Psoas muscle (tissue), 8 donors: Measurements from ENCODE around the gene SNRPB. TPM values are rescaled to one million over a fixed set of nuclear protein-coding genes. Genes with fewer than 3 reads are reported as not detected.

Experiments used
- ATAC-seq, 4 donors: fragments of 200-7000 bp; cut with Tn5 transposase; one replicate each; pipeline ENCODE4 v1.9.1; 2020; ENCODE audit warnings: moderate library complexity in 3 of 4, mild to moderate bottlenecking in 2 of 4
- DNase-seq, 2 donors: peaks; one replicate each; pipeline ENCODE4 v3.0.0-alpha.2; 2020
- H3K27ac ChIP-seq: fragments of 200-600 bp; one replicate; pipeline ENCODE4 v1.8.0; 2022
- H3K27me3 ChIP-seq, 3 donors: fragments of 200-600 bp in 1 of 3; one replicate each; pipeline versions ENCODE4 v1.6.1 to v1.8.0; 2013 to 2022; ENCODE audit warnings: low read length in 2 of 3, mild to moderate bottlenecking in 2 of 3, moderate library complexity in 1 of 3; ENCODE audit not compliant: insufficient read depth in 3 of 3
- H3K36me3 ChIP-seq, 2 donors: fragments of 200-600 bp in 1 of 2; one replicate each; pipeline versions ENCODE4 v1.6.1 to v1.8.0; 2013 to 2022; ENCODE audit warnings: low read depth in 1 of 2, mild to moderate bottlenecking in 1 of 2, moderate library complexity in 1 of 2; ENCODE audit not compliant: insufficient read depth in 1 of 2
- H3K4me1 ChIP-seq: fragments of 200-600 bp; one replicate; pipeline ENCODE4 v1.8.0; 2022
- H3K4me3 ChIP-seq: fragments of 200-600 bp; one replicate; pipeline ENCODE4 v1.8.0; 2022; ENCODE audit warnings: mild to moderate bottlenecking
- H3K9me3 ChIP-seq: fragments of 200-600 bp; one replicate; pipeline ENCODE4 v1.8.0; 2022
- CTCF ChIP-seq: fragments of 200-600 bp; IDR thresholded peaks from one replicate; pipeline ENCODE4 v1.8.0; 2022; ENCODE audit warnings: antibody characterized with exemption
- WGBS, 3 donors: extraction: QIAGEN DNeasy Blood & Tissue Kit; methylation state at CpG; one replicate each; pipeline versions ENCODE4 v1.1.6 to v1.1.7; 2013; 5-methylcytosine and 5-hydroxymethylcytosine counted together
- intact Hi-C, 2 donors: fragments of 100-400 bp; cut with DNase I; formaldehyde crosslinking; loops; one replicate each; pipeline versions ENCODE4 v1.11.0 to v1.14.2; 2022
- polyA plus RNA-seq, 3 donors: library from polyadenylated mRNA; stranded (reverse); fragments of 200-250 nt; gene quantifications; one replicate each; pipeline ENCODE4 v1.2.3, GENCODE V29; 2013
- total RNA-seq, 4 donors: library from RNA; stranded (reverse); fragmentation: NEBNext Ultra II Directional in 2 of 4; extraction: Animal tissue kit (Norgen Biotek cat#: 25700) in 2 of 4; gene quantifications; one replicate each; pipeline versions ENCODE4 v1.2.1 to v1.2.4, GENCODE V29; 2021 to 2023
- donor health status: healthy with polysubstance abuse.
- donor health status: DM: no; HTN: no; CAD: no; lungs with moderate emphysema.
- donor health status: Bipolar disorder and iron deficiency.
- donor health status: healthy.
- donor health status: DM: yes; HTN: yes; CAD: no.
- donor health status: DM: no; HTN: no; CAD: no.
- donor health status: DM: no; HTN: no; CAD: no.
- donor health status: DM: yes; HTN: yes; CAD: no.

The SNRPB gene
- total and polyA plus RNA-seq, 7 donors: 41.9 to 355 (median 114) TPM

- TF ChIP-seq CTCF: no peak
- Histone ChIP-seq H3K9me3 (no peaks in the 10 kb centered on the region), H3K4me3 (no peak overlapping the region), H3K27ac (no peak overlapping the region), H3K27me3 (no peaks in the 10 kb centered on the region), H3K4me1 (no peaks in the 10 kb centered on the region), H3K36me3 (no peaks in the 10 kb centered on the region)
- no peak for ATAC-seq
- WGBS, 3 donors: 92 to 100% (median 100%) methylated on average over 1 of the region's 1 CpG
- no peak for DNase-seq
- intact Hi-C loops: no loop called here
Observed at GRCh38 chr20:2449386-2449785, 21.2 kb downstream of the SNRPB start.

GRCh38 chr20:2446845-2447244, 23.7 kb downstream of the SNRPB start:
- Histone ChIP-seq H3K4me1 (no peaks in the 10 kb centered on the region), H3K4me3 (no peak overlapping the region), H3K36me3 (no peaks in the 10 kb centered on the region), H3K27ac (no peak overlapping the region), H3K27me3 (no peaks in the 10 kb centered on the region), H3K9me3 (no peaks in the 10 kb centered on the region)
- TF ChIP-seq CTCF: no peak
- ATAC-seq (no peak), DNase-seq (no peak)
- intact Hi-C loops: no loop called here
- 57 to 65% (median 63%) methylated on average over 4 of the region's 4 CpGs for WGBS, 3 donors

- H3K36me3 ChIP-seq: no peaks in the 10 kb centered on the region
- DNase-seq (no peak), ATAC-seq (no peak)
- no peak for TF ChIP-seq CTCF
- WGBS, 3 donors: 41 to 52% (median 48%) methylated on average over 1 of the region's 1 CpG
- no peak overlapping the region for H3K4me3 ChIP-seq
- no peaks in the 10 kb centered on the region for H3K4me1 ChIP-seq
- peaks cover 0 to 4% (median 0%) of the 10 kb centered on the region in 3 donors for H3K27me3 ChIP-seq
- H3K9me3 ChIP-seq: no peaks in the 10 kb centered on the region
- intact Hi-C loops: no loop called here
- no peak overlapping the region for H3K27ac ChIP-seq
Observed at GRCh38 chr20:2431185-2431584, 39.4 kb downstream of the SNRPB start.

GRCh38 chr20:2430538-2430937, 40.1 kb downstream of the SNRPB start:
- DNase-seq (no peak), ATAC-seq (no peak)
- H3K4me1 ChIP-seq: no peaks in the 10 kb centered on the region
- no peak for TF ChIP-seq CTCF
- no peak overlapping the region for H3K4me3 ChIP-seq
- no peaks in the 10 kb centered on the region for H3K9me3 ChIP-seq
- H3K27me3 ChIP-seq: peaks cover 0 to 4% (median 0%) of the 10 kb centered on the region in 3 donors
- H3K36me3 ChIP-seq: no peaks in the 10 kb centered on the region
- intact Hi-C loops: no loop called here
- 67 to 79% (median 79%) methylated on average over 4 of the region's 4 CpGs for WGBS, 3 donors
- no peak overlapping the region for H3K27ac ChIP-seq

GRCh38 chr20:2429051-2429450, 41.5 kb downstream of the SNRPB start:
- H3K4me1 ChIP-seq: no peaks in the 10 kb centered on the region
- DNase-seq (no peak), ATAC-seq (no peak)
- H3K9me3 ChIP-seq: no peaks in the 10 kb centered on the region
- H3K27me3 ChIP-seq: peaks cover 0 to 4% (median 0%) of the 10 kb centered on the region in 3 donors
- WGBS, 3 donors: 64 to 72% (median 65%) methylated on average over 6 of the region's 6 CpGs
- TF ChIP-seq CTCF: no peak
- H3K27ac ChIP-seq: no peak overlapping the region
- H3K4me3 ChIP-seq: no peak overlapping the region
- no peaks in the 10 kb centered on the region for H3K36me3 ChIP-seq
- intact Hi-C loops: no loop called here
